Measurements from ENCODE around the gene EGR4.
"Not testable (repeated sequence)": the region's sequence is repeated elsewhere in the genome, so short reads cannot be mapped to it uniquely, and the experiment has no call there.

Gene EGR4

DNA sequence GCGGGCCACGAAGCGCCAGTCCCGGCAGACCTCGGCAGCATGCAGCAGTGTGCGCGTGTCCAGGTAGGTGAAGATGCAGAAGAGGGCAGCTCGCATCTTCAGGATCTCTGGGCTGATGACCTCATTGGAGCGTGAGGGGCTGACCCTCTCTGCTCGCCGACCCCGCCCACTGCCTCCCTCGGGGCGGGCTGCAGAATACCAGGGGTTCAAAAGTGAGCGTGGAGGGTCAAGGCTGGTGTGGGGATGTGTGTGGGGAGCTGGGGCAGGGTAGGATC lies 29.1 kb downstream of the EGR4 start:
- no peak overlapping the region for H3K27ac ChIP-seq
- TF ChIP-seq, protein P1, sequence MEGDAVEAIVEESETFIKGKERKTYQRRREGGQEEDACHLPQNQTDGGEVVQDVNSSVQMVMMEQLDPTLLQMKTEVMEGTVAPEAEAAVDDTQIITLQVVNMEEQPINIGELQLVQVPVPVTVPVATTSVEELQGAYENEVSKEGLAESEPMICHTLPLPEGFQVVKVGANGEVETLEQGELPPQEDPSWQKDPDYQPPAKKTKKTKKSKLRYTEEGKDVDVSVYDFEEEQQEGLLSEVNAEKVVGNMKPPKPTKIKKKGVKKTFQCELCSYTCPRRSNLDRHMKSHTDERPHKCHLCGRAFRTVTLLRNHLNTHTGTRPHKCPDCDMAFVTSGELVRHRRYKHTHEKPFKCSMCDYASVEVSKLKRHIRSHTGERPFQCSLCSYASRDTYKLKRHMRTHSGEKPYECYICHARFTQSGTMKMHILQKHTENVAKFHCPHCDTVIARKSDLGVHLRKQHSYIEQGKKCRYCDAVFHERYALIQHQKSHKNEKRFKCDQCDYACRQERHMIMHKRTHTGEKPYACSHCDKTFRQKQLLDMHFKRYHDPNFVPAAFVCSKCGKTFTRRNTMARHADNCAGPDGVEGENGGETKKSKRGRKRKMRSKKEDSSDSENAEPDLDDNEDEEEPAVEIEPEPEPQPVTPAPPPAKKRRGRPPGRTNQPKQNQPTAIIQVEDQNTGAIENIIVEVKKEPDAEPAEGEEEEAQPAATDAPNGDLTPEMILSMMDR (IDR thresholded peaks at IDR 0.05) = no peak
- TF ChIP-seq ZFX (IDR thresholded peaks at IDR 0.05; ENCODE audit: borderline replicate concordance) = no peak

GRCh38 chr2:73263540-73264331 lies 29.6 kb downstream of the EGR4 start:
- H3K27ac ChIP-seq = no peak overlapping the region
- TF ChIP-seq ZFX (IDR thresholded peaks at IDR 0.05; ENCODE audit: borderline replicate concordance) = no peak
- TF ChIP-seq, protein P1 (IDR thresholded peaks at IDR 0.05) = no peak

- not testable (repeated sequence) for H3K27ac ChIP-seq
Observed at GRCh38 chr2:73262691-73263429, 30.5 kb downstream of the EGR4 start.

DNA sequence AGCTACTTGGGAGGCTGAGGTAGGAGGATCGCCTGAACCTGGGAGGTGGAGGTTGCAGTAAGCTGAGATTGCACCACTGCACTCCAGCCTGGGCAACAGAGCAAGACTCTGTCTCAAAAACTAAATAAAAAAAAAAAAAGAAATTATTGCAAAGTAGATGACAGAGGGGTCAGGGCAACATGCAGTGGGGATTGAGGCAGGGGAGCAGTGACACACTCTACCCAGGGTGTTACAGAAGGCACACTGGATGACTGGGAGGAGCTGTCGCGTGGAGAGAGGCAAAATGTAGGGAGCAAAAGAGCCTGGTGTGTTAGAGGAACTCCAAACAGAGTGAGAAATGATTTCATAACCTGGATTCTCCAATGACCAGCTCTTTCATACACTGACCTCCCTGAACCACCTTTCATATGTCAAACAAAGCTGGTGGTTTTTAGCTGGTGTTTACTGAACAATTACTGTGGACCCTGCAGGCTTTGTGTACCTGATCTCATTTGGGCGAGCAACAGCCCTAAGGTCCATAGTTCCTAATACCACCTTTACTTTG lies 31.2 kb downstream of the EGR4 start:
- H3K27ac ChIP-seq = no peak overlapping the region
- TF ChIP-seq ZFX (IDR thresholded peaks at IDR 0.05; ENCODE audit: borderline replicate concordance) = no peak
- TF ChIP-seq, protein P1 (IDR thresholded peaks at IDR 0.05) = no peak

GRCh38 chr2:73260338-73260984 lies 32.9 kb downstream of the EGR4 start:
- no peak for TF ChIP-seq ZFX (IDR thresholded peaks at IDR 0.05; ENCODE audit: borderline replicate concordance)
- TF ChIP-seq, protein P1 (IDR thresholded peaks at IDR 0.05) = peak; percentile 54

DNA sequence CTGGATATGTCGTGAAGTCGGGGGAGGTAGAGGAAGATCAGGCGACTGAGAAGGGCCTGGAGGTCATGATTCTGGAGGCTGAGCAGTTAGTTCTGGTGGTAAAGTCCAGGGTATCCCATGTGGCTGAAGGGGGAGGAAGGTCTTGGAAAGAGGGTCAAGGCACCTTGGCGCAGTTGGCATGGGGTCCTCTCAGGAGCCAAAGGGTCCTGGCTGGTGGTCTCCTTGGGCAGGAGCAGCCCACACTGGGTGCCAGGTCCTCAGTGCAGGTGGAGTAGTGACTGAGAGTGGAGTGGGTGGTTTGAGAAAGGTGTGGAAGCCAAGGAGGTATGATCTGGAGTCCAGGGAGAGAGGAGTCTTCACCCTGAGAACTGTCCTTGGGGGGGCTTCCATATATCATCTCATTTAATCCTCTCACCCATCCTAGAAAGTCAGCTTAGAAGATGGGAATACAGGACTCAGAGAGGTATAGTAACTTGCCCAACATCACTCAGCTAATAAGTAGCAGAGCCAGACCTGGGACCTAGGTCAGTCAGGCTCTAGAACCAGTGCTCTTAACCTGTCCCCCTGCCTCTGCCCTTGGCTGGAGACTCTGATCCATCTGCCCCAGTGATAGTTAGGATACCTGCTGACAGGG lies 33.5 kb downstream of the EGR4 start:
- H3K27ac ChIP-seq = no peak overlapping the region
- TF ChIP-seq, protein P1 (IDR thresholded peaks at IDR 0.05) = no peak
- no peak for TF ChIP-seq ZFX (IDR thresholded peaks at IDR 0.05; ENCODE audit: borderline replicate concordance)

More at GRCh38 chr2:73260338-73260984, 32.9 kb downstream of the EGR4 start:
- no peak overlapping the region for H3K27ac ChIP-seq

DNA sequence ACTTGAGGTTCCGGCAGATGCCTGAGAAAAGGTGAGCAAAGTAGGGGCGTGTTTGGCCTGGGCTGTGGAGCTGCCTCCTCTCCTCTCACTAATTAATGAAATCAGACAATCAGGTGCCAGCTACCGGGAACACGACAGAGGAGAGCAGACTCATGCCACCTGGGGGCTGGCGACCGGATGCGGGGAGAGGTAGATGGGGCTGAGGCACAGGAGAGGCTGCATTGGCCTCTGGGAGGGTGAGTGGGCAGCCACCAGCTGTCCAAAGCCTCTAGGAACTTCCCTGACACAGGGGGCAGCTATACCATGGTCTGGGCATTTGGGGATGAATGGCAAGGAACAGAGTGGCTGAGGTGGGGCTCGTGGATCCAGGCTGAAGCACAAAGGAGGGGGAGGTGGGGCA lies 34.1 kb downstream of the EGR4 start:
- TF ChIP-seq, protein P1 (IDR thresholded peaks at IDR 0.05) = no peak
- no peak for TF ChIP-seq ZFX (IDR thresholded peaks at IDR 0.05; ENCODE audit: borderline replicate concordance)

More for the DNA sequence above, 34.1 kb downstream of the EGR4 start:
- H3K27ac ChIP-seq = no peak overlapping the region

Measured in 22Rv1 (cell line).